ENCODE measurements around the gene ZSCAN10. TPM values are rescaled to one million over a fixed set of nuclear protein-coding genes. Genes with fewer than 3 reads are reported as not detected.

ZSCAN10 gene
- total and polyA plus RNA-seq, 9 of the 15 experiments (the other 6 are each of a cell fraction or from before 2014, with no cell fraction given) = 0.22 TPM; not detected in 8

DNA sequence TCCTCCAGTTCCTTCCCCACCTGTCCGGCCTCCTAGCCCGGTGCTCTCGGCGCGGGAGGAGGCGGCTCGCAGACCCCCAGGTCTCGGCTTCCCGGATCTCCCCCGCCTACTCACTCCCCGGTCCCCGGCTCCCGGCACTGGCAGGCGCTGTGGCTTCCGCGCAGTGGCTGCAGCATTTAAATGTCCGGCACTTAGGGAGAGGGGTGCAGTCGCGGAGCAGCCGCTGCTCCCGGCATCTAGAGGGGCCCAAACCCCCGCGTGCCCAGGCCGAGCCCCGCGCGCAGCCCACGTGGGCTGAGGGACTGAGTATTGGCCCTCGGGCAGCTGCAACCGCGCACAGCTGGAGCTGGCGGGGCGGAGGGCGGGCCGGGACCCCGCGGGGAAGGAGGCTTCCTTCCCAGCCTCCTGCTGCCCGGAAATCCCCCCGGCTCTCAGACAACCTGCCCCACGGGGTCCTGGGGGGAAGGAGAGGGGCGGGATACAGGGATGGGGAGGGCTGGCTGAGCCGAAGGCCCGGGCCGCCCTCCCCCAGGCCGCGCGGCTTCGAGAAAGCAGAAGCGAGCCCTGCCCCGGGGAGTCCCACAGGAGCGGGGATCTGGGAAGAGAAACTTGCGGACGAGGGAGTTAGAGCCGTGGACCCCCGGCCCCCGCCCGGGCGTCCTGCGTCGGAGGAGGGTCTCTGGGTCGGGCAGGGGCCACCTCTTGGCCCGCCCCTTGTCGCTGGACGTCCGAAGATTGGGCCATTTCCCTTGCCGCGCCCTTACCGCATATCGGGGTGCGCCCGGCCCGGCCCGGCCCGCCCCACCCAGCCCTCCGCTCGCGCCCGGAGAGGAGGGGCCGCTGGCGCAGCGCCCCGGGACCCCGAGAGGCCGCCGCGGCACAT is 53.1 kb downstream of the ZSCAN10 start, which contains the start of gene MMP25 (continued):
- TF ChIP-seq, protein P1, sequence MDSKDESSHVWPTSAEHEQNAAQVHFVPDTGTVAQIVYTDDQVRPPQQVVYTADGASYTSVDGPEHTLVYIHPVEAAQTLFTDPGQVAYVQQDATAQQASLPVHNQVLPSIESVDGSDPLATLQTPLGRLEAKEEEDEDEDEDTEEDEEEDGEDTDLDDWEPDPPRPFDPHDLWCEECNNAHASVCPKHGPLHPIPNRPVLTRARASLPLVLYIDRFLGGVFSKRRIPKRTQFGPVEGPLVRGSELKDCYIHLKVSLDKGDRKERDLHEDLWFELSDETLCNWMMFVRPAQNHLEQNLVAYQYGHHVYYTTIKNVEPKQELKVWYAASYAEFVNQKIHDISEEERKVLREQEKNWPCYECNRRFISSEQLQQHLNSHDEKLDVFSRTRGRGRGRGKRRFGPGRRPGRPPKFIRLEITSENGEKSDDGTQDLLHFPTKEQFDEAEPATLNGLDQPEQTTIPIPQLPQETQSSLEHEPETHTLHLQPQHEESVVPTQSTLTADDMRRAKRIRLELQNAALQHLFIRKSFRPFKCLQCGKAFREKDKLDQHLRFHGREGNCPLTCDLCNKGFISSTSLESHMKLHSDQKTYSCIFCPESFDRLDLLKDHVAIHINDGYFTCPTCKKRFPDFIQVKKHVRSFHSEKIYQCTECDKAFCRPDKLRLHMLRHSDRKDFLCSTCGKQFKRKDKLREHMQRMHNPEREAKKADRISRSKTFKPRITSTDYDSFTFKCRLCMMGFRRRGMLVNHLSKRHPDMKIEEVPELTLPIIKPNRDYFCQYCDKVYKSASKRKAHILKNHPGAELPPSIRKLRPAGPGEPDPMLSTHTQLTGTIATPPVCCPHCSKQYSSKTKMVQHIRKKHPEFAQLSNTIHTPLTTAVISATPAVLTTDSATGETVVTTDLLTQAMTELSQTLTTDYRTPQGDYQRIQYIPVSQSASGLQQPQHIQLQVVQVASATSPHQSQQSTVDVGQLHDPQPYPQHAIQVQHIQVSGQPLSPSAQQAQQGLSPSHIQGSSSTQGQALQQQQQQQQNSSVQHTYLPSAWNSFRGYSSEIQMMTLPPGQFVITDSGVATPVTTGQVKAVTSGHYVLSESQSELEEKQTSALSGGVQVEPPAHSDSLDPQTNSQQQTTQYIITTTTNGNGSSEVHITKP (IDR thresholded peaks at IDR 0.05; ENCODE audit: partially characterized antibody) = peak; percentile 39
- TF ChIP-seq EZH2 (IDR thresholded peaks at IDR 0.05; ENCODE audit: borderline replicate concordance, low read depth, low read length) (0 out of 2 replicates have a peak, but pooled peaks have one; percentile 60), ETS2 (tag; IDR thresholded peaks at IDR 0.05; ENCODE audit: borderline replicate concordance, poor library complexity, severe bottlenecking) (no peak), ZNF274 (IDR thresholded peaks at IDR 0.05; ENCODE audit: borderline replicate concordance, low read depth, low read length) (no peak), DMBX1 (CRISPR knock-in tag; IDR thresholded peaks at IDR 0.05; ENCODE audit: borderline replicate concordance) (no peak), CXXC5 (CRISPR knock-in tag; IDR thresholded peaks at IDR 0.05) (no peak), ZSCAN29 (IDR thresholded peaks at IDR 0.05) (no peak), ZNF696 (CRISPR knock-in tag; conservative IDR thresholded peaks at IDR 0.05) (no peak)
- TF ChIP-seq, protein P2, sequence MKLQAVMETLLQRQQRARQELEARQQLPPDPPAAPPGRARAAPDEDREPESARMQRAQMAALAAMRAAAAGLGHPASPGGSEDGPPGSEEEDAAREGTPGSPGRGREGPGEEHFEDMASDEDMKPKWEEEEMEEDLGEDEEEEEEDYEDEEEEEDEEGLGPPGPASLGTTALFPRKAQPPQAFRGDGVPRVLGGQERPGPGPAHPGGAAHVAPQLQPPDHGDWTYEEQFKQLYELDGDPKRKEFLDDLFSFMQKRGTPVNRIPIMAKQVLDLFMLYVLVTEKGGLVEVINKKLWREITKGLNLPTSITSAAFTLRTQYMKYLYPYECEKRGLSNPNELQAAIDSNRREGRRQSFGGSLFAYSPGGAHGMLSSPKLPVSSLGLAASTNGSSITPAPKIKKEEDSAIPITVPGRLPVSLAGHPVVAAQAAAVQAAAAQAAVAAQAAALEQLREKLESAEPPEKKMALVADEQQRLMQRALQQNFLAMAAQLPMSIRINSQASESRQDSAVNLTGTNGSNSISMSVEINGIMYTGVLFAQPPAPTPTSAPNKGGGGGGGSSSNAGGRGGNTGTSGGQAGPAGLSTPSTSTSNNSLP (IDR thresholded peaks at IDR 0.05; ENCODE audit: borderline replicate concordance, low read depth, low read length) = no peak
- TF ChIP-seq, protein P3, sequence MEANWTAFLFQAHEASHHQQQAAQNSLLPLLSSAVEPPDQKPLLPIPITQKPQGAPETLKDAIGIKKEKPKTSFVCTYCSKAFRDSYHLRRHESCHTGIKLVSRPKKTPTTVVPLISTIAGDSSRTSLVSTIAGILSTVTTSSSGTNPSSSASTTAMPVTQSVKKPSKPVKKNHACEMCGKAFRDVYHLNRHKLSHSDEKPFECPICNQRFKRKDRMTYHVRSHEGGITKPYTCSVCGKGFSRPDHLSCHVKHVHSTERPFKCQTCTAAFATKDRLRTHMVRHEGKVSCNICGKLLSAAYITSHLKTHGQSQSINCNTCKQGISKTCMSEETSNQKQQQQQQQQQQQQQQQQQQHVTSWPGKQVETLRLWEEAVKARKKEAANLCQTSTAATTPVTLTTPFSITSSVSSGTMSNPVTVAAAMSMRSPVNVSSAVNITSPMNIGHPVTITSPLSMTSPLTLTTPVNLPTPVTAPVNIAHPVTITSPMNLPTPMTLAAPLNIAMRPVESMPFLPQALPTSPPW (CRISPR knock-in tag; IDR thresholded peaks at IDR 0.05) = no peak
- TF ChIP-seq, protein P4, sequence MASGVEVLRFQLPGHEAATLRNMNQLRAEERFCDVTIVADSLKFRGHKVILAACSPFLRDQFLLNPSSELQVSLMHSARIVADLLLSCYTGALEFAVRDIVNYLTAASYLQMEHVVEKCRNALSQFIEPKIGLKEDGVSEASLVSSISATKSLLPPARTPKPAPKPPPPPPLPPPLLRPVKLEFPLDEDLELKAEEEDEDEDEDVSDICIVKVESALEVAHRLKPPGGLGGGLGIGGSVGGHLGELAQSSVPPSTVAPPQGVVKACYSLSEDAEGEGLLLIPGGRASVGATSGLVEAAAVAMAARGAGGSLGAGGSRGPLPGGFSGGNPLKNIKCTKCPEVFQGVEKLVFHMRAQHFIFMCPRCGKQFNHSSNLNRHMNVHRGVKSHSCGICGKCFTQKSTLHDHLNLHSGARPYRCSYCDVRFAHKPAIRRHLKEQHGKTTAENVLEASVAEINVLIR (CRISPR knock-in tag; IDR thresholded peaks at IDR 0.05) = no peak
- TF ChIP-seq, protein P5, sequence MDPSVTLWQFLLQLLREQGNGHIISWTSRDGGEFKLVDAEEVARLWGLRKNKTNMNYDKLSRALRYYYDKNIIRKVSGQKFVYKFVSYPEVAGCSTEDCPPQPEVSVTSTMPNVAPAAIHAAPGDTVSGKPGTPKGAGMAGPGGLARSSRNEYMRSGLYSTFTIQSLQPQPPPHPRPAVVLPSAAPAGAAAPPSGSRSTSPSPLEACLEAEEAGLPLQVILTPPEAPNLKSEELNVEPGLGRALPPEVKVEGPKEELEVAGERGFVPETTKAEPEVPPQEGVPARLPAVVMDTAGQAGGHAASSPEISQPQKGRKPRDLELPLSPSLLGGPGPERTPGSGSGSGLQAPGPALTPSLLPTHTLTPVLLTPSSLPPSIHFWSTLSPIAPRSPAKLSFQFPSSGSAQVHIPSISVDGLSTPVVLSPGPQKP (CRISPR knock-in tag; IDR thresholded peaks at IDR 0.05) = no peak
